PC-3 (cell line): ENCODE measurements around the gene CRAMP1. TPM values are rescaled to one million over a fixed set of nuclear protein-coding genes. Genes with fewer than 3 reads are reported as not detected.

Experiments
- ATAC-seq: fragments of 200-7000 bp; cut with Tn5 transposase; 2 replicates; pipeline ENCODE4 v1.9.1; 2020; ENCODE audit warnings: mild to moderate bottlenecking, moderate library complexity
- BruUV-seq: library from RNA; stranded (reverse); fragments of 400-500 nt; replicated peaks from 2 replicates; lab custom pipeline; 2021; lab: Mats Ljungman, UMichigan
- CTCF ChIA-PET: fragments of 300-600 bp; sonication (Branson Sonifier 250); formaldehyde crosslinking; loops from one replicate; lab custom pipeline; 2022; ENCODE audit warnings: antibody characterized with exemption; lab: Charles Lee
- POLR2A ChIA-PET: fragments of 300-600 bp; sonication (Branson Sonifier 250); formaldehyde crosslinking; loops from one replicate; lab custom pipeline; 2022; ENCODE audit warnings: antibody characterized with exemption; ENCODE audit not compliant: unreplicated experiment; lab: Charles Lee
- DNase-seq: peaks from one replicate; pipeline ENCODE4 v3.0.0-alpha.2; 2015
- H2AFZ ChIP-seq: fragments of 300-600 bp; sonication (generic); 2 replicates; pipeline ENCODE4 v1.6.0; 2016; ENCODE audit warnings: antibody characterized with exemption, low read length
- H3F3A ChIP-seq: fragments of 300-600 bp; sonication (generic); one replicate; pipeline ENCODE4 v1.6.0; 2017; ENCODE audit warnings: antibody characterized with exemption, low read length, control low read depth, mild to moderate bottlenecking; ENCODE audit not compliant: unreplicated experiment
- H3K27ac ChIP-seq: fragments of 300-600 bp; sonication (generic); 2 replicates; pipeline ENCODE4 v1.5.1; 2016; ENCODE audit warnings: mild to moderate bottlenecking, low read length
- H3K27me3 ChIP-seq: fragments of 300-600 bp; sonication (generic); 2 replicates; pipeline ENCODE4 v1.6.1; 2016; ENCODE audit warnings: low read length, mixed read lengths
- H3K36me3 ChIP-seq: fragments of 300-600 bp; sonication (generic); 2 replicates; pipeline ENCODE4 v1.6.1; 2016; ENCODE audit warnings: low read depth, mixed run types, low read length, mixed read lengths
- H3K4me1 ChIP-seq: fragments of 300-600 bp; sonication (generic); 2 replicates; pipeline ENCODE4 v1.5.1; 2016; ENCODE audit warnings: low read length; ENCODE audit not compliant: insufficient read depth
- H3K4me2 ChIP-seq: fragments of 300-600 bp; sonication (generic); 2 replicates; pipeline ENCODE4 v1.6.0; 2016; ENCODE audit warnings: low read length
- H3K4me3 ChIP-seq: fragments of 300-600 bp; sonication (generic); 2 replicates; pipeline ENCODE4 v1.5.1; 2016; ENCODE audit warnings: mild to moderate bottlenecking, low read length, mixed read lengths
- H3K79me2 ChIP-seq: fragments of 300-600 bp; sonication (generic); 2 replicates; pipeline ENCODE4 v1.6.1; 2017; ENCODE audit warnings: low read length, mixed read lengths
- H3K9ac ChIP-seq: fragments of 300-600 bp; sonication (generic); 2 replicates; pipeline ENCODE4 v1.6.0; 2016; ENCODE audit warnings: mild to moderate bottlenecking, low read length
- H3K9me2 ChIP-seq: fragments of 300-600 bp; sonication (generic); replicated peaks from 2 replicates; pipeline ENCODE4 v1.6.1; 2016; ENCODE audit warnings: mixed run types, low read length, mixed read lengths
- H3K9me3 ChIP-seq: fragments of 300-600 bp; sonication (generic); 2 replicates; pipeline ENCODE4 v1.6.1; 2016; ENCODE audit warnings: low read length, mixed read lengths
- H4K20me1 ChIP-seq: fragments of 300-600 bp; sonication (generic); 2 replicates; pipeline ENCODE4 v1.6.1; 2016; ENCODE audit warnings: low read length, mixed read lengths
- CTCF ChIP-seq: fragments of 300-600 bp; sonication (generic); conservative IDR thresholded peaks from 2 replicates; pipeline ENCODE4 v1.5.1; 2017; ENCODE audit warnings: antibody characterized with exemption, low read depth, mild to moderate bottlenecking, low read length
- EZH2 ChIP-seq: fragments of 300-600 bp; sonication (generic); IDR thresholded peaks from one replicate; pipeline ENCODE4 v1.6.1; 2017; ENCODE audit warnings: antibody characterized with exemption, mild to moderate bottlenecking, low read length; ENCODE audit not compliant: unreplicated experiment
- EZH2phosphoT487 ChIP-seq: fragments of 300-600 bp; sonication (generic); IDR thresholded peaks from 2 replicates; pipeline ENCODE4 v1.6.1; 2018; ENCODE audit warnings: mild to moderate bottlenecking, antibody characterized with exemption, low read length, borderline replicate concordance
- intact Hi-C: fragments of 100-400 bp; cut with micrococcal nuclease; formaldehyde crosslinking; loops from 2 replicates; pipeline ENCODE4 v1.9.0; 2023
- total RNA-seq: library from RNA; depleted of rRNA; stranded (reverse); fragments of >200 nt; gene quantifications from 2 replicates; pipeline ENCODE4 v1.2.3, GENCODE V29; 2014

Gene CRAMP1
- total RNA-seq, 1 experiment from 2014 or later: 8.5 TPM

GRCh38 chr16:1640261-1640941 is 28.2 kb downstream of the CRAMP1 start:
- Histone ChIP-seq H3K4me3 (no peak overlapping the region), H3K9me2 (no peaks in the 10 kb centered on the region), H3K4me1 (peaks cover 4% of the 10 kb centered on the region), H3F3A (no peaks in the 10 kb centered on the region), H3K79me2 (no peaks in the 10 kb centered on the region), H3K9ac (no peak overlapping the region), H3K4me2 (no peak overlapping the region), H3K27me3 (no peaks in the 10 kb centered on the region), H3K36me3 (no peaks in the 10 kb centered on the region; the same call in 1 of the 2 replicates), H3K9me3 (no peaks in the 10 kb centered on the region), H3K27ac (no peak overlapping the region), H2AFZ (no peak overlapping the region), H4K20me1 (no peaks in the 10 kb centered on the region)
- no TSS peak for BruUV-seq
- CTCF ChIA-PET: no interaction called here
- DNase-seq (no peak), ATAC-seq (no peak)
- POLR2A ChIA-PET: no interaction called here
- intact Hi-C loops: no loop called here
- TF ChIP-seq CTCF: no peak
- TF ChIP-seq EZH2phosphoT487: no peak
- no peak for TF ChIP-seq EZH2

- H4K20me1 ChIP-seq: no peaks in the 10 kb centered on the region
- intact Hi-C loops: no loop called here
- ChIA-PET CTCF (no interaction called here), POLR2A (no interaction called here)
- no peaks in the 10 kb centered on the region for H3K9me3 ChIP-seq
- H3K36me3 ChIP-seq: no peaks in the 10 kb centered on the region; the same call in 1 of the 2 replicates
- H3K4me2 ChIP-seq: no peak overlapping the region
- no TSS peak for BruUV-seq
- no peaks in the 10 kb centered on the region for H3K27me3 ChIP-seq
- H3K79me2 ChIP-seq: no peaks in the 10 kb centered on the region
- no peaks in the 10 kb centered on the region for H3F3A ChIP-seq
- no peak overlapping the region for H3K27ac ChIP-seq
- ATAC-seq (no peak), DNase-seq (no peak)
- TF ChIP-seq CTCF: no peak
- H3K9me2 ChIP-seq: no peaks in the 10 kb centered on the region
- peaks cover 12% of the 10 kb centered on the region for H3K4me1 ChIP-seq
- no peak overlapping the region for H3K4me3 ChIP-seq
- H2AFZ ChIP-seq: no peak overlapping the region
- H3K9ac ChIP-seq: no peak overlapping the region
Observed at GRCh38 chr16:1641261-1641660, 29.1 kb downstream of the CRAMP1 start.

- Histone ChIP-seq H3K4me1 (peaks cover 21% of the 10 kb centered on the region), H3K79me2 (peaks cover 7% of the 10 kb centered on the region; the same call in 1 of the 2 replicates), H3F3A (no peaks in the 10 kb centered on the region), H3K4me3 (no peak overlapping the region), H3K9me3 (no peaks in the 10 kb centered on the region), H3K27me3 (no peaks in the 10 kb centered on the region), H3K9ac (no peak overlapping the region), H3K36me3 (no peaks in the 10 kb centered on the region; the same call in 1 of the 2 replicates), H4K20me1 (no peaks in the 10 kb centered on the region), H2AFZ (no peak overlapping the region), H3K9me2 (no peaks in the 10 kb centered on the region), H3K4me2 (no peak overlapping the region), H3K27ac (no peak overlapping the region)
- no peak for ATAC-seq
- TF ChIP-seq EZH2phosphoT487 (no peak), CTCF (no peak), EZH2 (no peak)
- ChIA-PET CTCF (no interaction called here), POLR2A (no interaction called here)
- BruUV-seq: no TSS peak
- intact Hi-C loops: no loop called here
- DNase-seq: no peak
Observed at GRCh38 chr16:1642148-1642547, 30.0 kb downstream of the CRAMP1 start.
